ENCODE data around the gene PAMR1. TPM values are rescaled to one million over a fixed set of nuclear protein-coding genes. Genes with fewer than 3 reads are reported as not detected.

The PAMR1 gene
- total and polyA plus RNA-seq, 9 of the 15 experiments (the other 6 are each of a cell fraction or from before 2014, with no cell fraction given), result not detected

GRCh38 chr11:35488117-35488516, 37.3 kb downstream of the PAMR1 start:
- ChIA-PET CTCF (ENCODE audit: low intra/inter-chr PET ratio) (interaction anchor here (0.6 to 1.4 kb wide), 2 partner anchors 490 to 778 kb away, joined by 3 to 7 read pairs; no protein-coding TSS in a partner anchor), POLR2A (no interaction called here)
- no TSS peak for BruUV-seq (replicated peaks)
- H3K27me3 ChIP-seq (ENCODE audit: control insufficient read depth in 2 of 2, insufficient read depth in 2 of 2, low read length in 2 of 2), result peaks cover 0 to 5% of the 10 kb centered on the region in 2 experiments; a peak in 2 of 5 replicates
- H4K20me1 ChIP-seq (replicated peaks; ENCODE audit: control insufficient read depth, insufficient read depth, low read length), result no peaks in the 10 kb centered on the region
- no peaks in the 10 kb centered on the region for H3K9me1 ChIP-seq (ENCODE audit: control insufficient read depth, insufficient read depth, low read length)
- 0 out of 2 replicates have a peak, but pooled peaks have one; percentile 7 for TF ChIP-seq ADNP (tag; IDR thresholded peaks at IDR 0.05)
- TF ChIP-seq MNT (conservative IDR thresholded peaks at IDR 0.05), result no peak
- no peak overlapping the region for H2AFZ ChIP-seq (ENCODE audit: low read depth, low read length)
- FAIRE-seq (no peak), ATAC-seq (no peak), DNase-seq (ENCODE audit: extremely low read depth in 1 of 4, low spot score in 3 of 4) (no peak)
- H3K79me2 ChIP-seq (ENCODE audit: control insufficient read depth, insufficient read depth, low read length), result no peaks in the 10 kb centered on the region
- in situ Hi-C loops (cut with MboI), result no loop called here
- H3K9ac ChIP-seq (ENCODE audit: insufficient read depth in 1 of 2, low read depth in 2 of 2, low read length in 2 of 2), result no peak overlapping the region
- H3K9me3 ChIP-seq (replicated peaks; ENCODE audit: control insufficient read depth, insufficient read depth, low read depth, low read length), result no peaks in the 10 kb centered on the region
- no peaks in the 10 kb centered on the region for H3K36me3 ChIP-seq (ENCODE audit: control insufficient read depth, insufficient read depth, low read length)
- intact Hi-C loops (cut with micrococcal nuclease), result loop anchor here (5.0 kb wide), 2 partner anchors 561 to 779 kb away; no protein-coding TSS in a partner anchor
- H3K4me2 ChIP-seq (ENCODE audit: insufficient read depth, low read length), result no peak overlapping the region
- H3K4me1 ChIP-seq (replicated peaks in 1 of 2; ENCODE audit: control insufficient read depth in 2 of 2, insufficient read depth in 2 of 2, low read length in 2 of 2), result no peaks in the 10 kb centered on the region
- no peak overlapping the region for H3K27ac ChIP-seq (ENCODE audit: extremely low read depth, low read depth, low read length)
- H3K4me3 ChIP-seq, result no peak overlapping the region
- 0% methylated on average over 1 of the region's 1 CpG for WGBS (ENCODE audit: insufficient coverage, low coverage, missing lambda C conversion rate)

- Histone ChIP-seq H4K20me1 (replicated peaks; ENCODE audit: control insufficient read depth, insufficient read depth, low read length) (no peaks in the 10 kb centered on the region), H3K27ac (ENCODE audit: extremely low read depth, low read depth, low read length) (no peak overlapping the region), H3K27me3 (ENCODE audit: control insufficient read depth in 2 of 2, insufficient read depth in 2 of 2, low read length in 2 of 2) (peaks cover 0 to 1% of the 10 kb centered on the region in 2 experiments; a peak in 2 of 5 replicates), H3K4me2 (ENCODE audit: insufficient read depth, low read length) (no peak overlapping the region), H3K9me1 (ENCODE audit: control insufficient read depth, insufficient read depth, low read length) (no peaks in the 10 kb centered on the region), H3K79me2 (ENCODE audit: control insufficient read depth, insufficient read depth, low read length) (no peaks in the 10 kb centered on the region), H3K4me3 (no peak overlapping the region), H3K9me3 (replicated peaks; ENCODE audit: control insufficient read depth, insufficient read depth, low read depth, low read length) (no peaks in the 10 kb centered on the region), H2AFZ (ENCODE audit: low read depth, low read length) (no peak overlapping the region), H3K36me3 (ENCODE audit: control insufficient read depth, insufficient read depth, low read length) (no peaks in the 10 kb centered on the region), H3K4me1 (replicated peaks in 1 of 2; ENCODE audit: control insufficient read depth in 2 of 2, insufficient read depth in 2 of 2, low read length in 2 of 2) (no peaks in the 10 kb centered on the region), H3K9ac (ENCODE audit: insufficient read depth in 1 of 2, low read depth in 2 of 2, low read length in 2 of 2) (no peak overlapping the region)
- peak in 3 of 4 experiments; percentile 27 to 34 (median 32) for DNase-seq (ENCODE audit: extremely low read depth in 1 of 4, low spot score in 3 of 4)
- in situ Hi-C loops (cut with MboI) (no loop called here), intact Hi-C loops (cut with micrococcal nuclease) (loop anchor here (5.0 kb wide), 2 partner anchors 560 to 780 kb away; no protein-coding TSS in a partner anchor)
- ChIA-PET POLR2A (interaction anchor here (0.6 kb wide), 1 partner anchor 715 kb away, joined by 3 read pairs; no protein-coding TSS in a partner anchor), CTCF (ENCODE audit: low intra/inter-chr PET ratio) (interaction anchor here (0.6 to 1.4 kb wide), 4 partner anchors 52 to 922 kb away, joined by 3 to 7 read pairs (median 3); no protein-coding TSS in a partner anchor)
- BruUV-seq (replicated peaks), result no TSS peak
- peak; percentile 26 for FAIRE-seq
- 0% methylated on average over 6 of the region's 6 CpGs for WGBS (ENCODE audit: insufficient coverage, low coverage, missing lambda C conversion rate)
- peak; percentile 72 for ATAC-seq
- no peak for TF ChIP-seq ZNF347 (CRISPR knock-in tag; IDR thresholded peaks at IDR 0.05; ENCODE audit: low read depth)
- TF ChIP-seq ADNP (tag; IDR thresholded peaks at IDR 0.05), result 0 out of 2 replicates have a peak, but pooled peaks have one; percentile 19
- TF ChIP-seq CSDE1 (IDR thresholded peaks at IDR 0.05), result no peak
- TF ChIP-seq ZNF830 (CRISPR knock-in tag; IDR thresholded peaks at IDR 0.05), result no peak
- TF ChIP-seq RAD21 (CRISPR knock-in tag; conservative IDR thresholded peaks at IDR 0.05 in 1 of 2, IDR thresholded peaks at IDR 0.05 in 1 of 2), result peak; percentile 59 to 73
- TF ChIP-seq STAG1 (CRISPR knock-in tag; IDR thresholded peaks at IDR 0.05; ENCODE audit: borderline replicate concordance), result peak; percentile 62; the same call in 1 of the 2 replicates
- TF ChIP-seq CTCF (IDR thresholded peaks at IDR 0.05 in 2 of 3, conservative IDR thresholded peaks at IDR 0.05 in 1 of 3; ENCODE audit: insufficient read depth in 2 of 3, low read depth in 1 of 3, low read length in 3 of 3), result peak; percentile 39 to 60 (median 53); a peak in 5 of 6 replicates
- TF ChIP-seq SLC30A9 (CRISPR knock-in tag; IDR thresholded peaks at IDR 0.05), result no peak
These were observed 37.8 kb downstream of the PAMR1 start for GRCh38 chr11:35487532-35488078.

Data from K562 (cell line).